ENCODE measurements around the gene HS6ST2. TPM values are rescaled to one million over a fixed set of nuclear protein-coding genes. Genes with fewer than 3 reads are reported as not detected.

HS6ST2 gene
- polyA plus RNA-seq, 1 of the 3 experiments (the other 2 are of a cell fraction), result 0.05 TPM

DNA sequence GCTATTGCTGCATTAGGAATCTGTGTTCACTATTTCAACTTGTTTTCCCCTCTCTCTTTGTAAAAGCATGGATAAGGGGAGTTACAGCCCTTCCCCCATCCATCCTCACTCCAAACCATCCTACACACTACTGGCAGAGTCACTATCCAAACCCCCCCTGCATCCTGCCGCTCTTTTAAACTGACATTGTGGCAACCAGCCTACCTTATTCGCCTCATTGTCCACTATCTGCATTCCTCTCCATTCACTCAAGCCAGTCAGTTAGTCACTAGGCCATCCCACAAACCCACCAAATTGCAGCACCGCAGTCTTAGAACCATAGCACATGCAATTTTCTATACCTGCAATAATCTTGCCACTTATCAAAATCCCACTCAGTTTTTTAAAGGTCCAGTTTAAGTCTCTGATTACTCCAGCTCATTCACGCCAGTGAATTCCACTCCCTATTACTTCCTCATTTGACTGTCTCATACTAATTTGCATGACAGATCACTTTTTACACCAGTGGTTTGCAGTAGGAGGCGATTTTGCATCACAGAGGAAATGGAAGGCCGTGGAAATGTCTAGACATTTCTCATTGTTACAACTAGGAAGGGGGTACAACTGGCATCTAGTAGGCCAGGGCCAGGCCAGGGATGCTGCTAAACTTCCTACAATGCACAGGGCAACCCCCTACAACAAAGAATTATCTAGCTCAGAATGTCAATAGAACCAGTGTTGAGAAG lies 181.8 kb downstream of the HS6ST2 start:
- WGBS (ENCODE audit: low lambda C conversion rate), result 33% methylated on average over 6 of the region's 6 CpGs
- CTCF ChIA-PET, result no interaction called here

DNA sequence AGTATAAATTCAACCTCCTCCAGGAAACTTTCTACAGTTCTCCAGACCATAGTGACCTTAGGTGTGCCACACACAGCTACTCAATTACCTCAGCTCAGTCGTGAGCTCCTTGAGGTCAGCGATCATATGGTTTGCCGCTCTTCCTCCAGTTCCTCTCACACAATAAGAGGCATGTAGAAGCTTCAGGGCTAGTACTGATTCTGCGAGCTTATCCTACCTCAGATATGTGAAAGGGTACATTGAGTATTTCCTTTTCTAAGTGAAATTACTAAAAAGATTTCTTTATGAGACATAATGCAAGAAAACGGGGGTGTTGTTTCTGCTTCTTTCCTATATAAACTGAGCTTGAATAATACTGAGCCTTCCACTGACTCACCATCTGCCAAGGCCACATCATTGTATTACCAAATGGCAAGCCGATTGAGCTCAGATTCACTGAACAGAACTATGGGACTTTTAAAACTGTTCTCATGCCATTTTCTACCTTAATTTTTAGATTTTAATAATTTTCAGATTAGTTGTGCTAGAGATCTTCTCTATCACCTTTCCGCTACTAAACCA lies 183.1 kb downstream of the HS6ST2 start:
- POLR2A ChIA-PET, result no interaction called here

More for the DNA sequence above, 181.8 kb downstream of the HS6ST2 start:
- POLR2A ChIA-PET, result no interaction called here
- H3K9ac ChIP-seq, result no peak overlapping the region
- H3F3A ChIP-seq (replicated peaks; ENCODE audit: insufficient read depth), result no peaks in the 10 kb centered on the region
- H3K36me3 ChIP-seq (replicated peaks in 1 of 2; ENCODE audit: control insufficient read depth in 1 of 2, insufficient read depth in 2 of 2, low read length in 1 of 2), result no peaks in the 10 kb centered on the region
- DNase-seq, result no peak
- H3K4me2 ChIP-seq, result no peak overlapping the region
- TF ChIP-seq MXI1 (IDR thresholded peaks at IDR 0.05; ENCODE audit: low read depth, low read length) (no peak), NRF1 (IDR thresholded peaks at IDR 0.05; ENCODE audit: low read depth, low read length) (no peak), NFIC (IDR thresholded peaks at IDR 0.05; ENCODE audit: borderline replicate concordance) (no peak), RXRA (IDR thresholded peaks at IDR 0.05; ENCODE audit: borderline replicate concordance, low read depth) (no peak), GATA2 (CRISPR knock-in tag; IDR thresholded peaks at IDR 0.05) (no peak)
- H3K9me2 ChIP-seq, result no peaks in the 10 kb centered on the region
- H3K4me3 ChIP-seq (ENCODE audit: low read depth in 2 of 2, low read length in 1 of 2), result no peak overlapping the region
- H3K9me3 ChIP-seq, result no peaks in the 10 kb centered on the region
- no peaks in the 10 kb centered on the region for H3K4me1 ChIP-seq (ENCODE audit: control insufficient read depth in 1 of 2, insufficient read depth in 2 of 2, low read depth in 1 of 2, low read length in 1 of 2)
- no peak overlapping the region for H3K27ac ChIP-seq (ENCODE audit: low read depth in 2 of 2, low read length in 1 of 2)
- H3K27me3 ChIP-seq (ENCODE audit: insufficient read depth), result no peaks in the 10 kb centered on the region; the same call in 1 of the 2 replicates
- no peak overlapping the region for H2AFZ ChIP-seq (ENCODE audit: low read depth)
- H4K20me1 ChIP-seq (ENCODE audit: insufficient read depth), result no peaks in the 10 kb centered on the region
- H3K79me2 ChIP-seq (ENCODE audit: insufficient read depth), result no peaks in the 10 kb centered on the region

More for the DNA sequence above, 183.1 kb downstream of the HS6ST2 start:
- Histone ChIP-seq H3K4me1 (ENCODE audit: control insufficient read depth in 1 of 2, insufficient read depth in 2 of 2, low read depth in 1 of 2, low read length in 1 of 2) (no peaks in the 10 kb centered on the region), H3K4me3 (ENCODE audit: low read depth in 2 of 2, low read length in 1 of 2) (no peak overlapping the region), H4K20me1 (ENCODE audit: insufficient read depth) (no peaks in the 10 kb centered on the region), H3K9me2 (no peaks in the 10 kb centered on the region), H3K27me3 (ENCODE audit: insufficient read depth) (no peaks in the 10 kb centered on the region; the same call in 1 of the 2 replicates), H3K27ac (ENCODE audit: low read depth in 2 of 2, low read length in 1 of 2) (no peak overlapping the region), H2AFZ (ENCODE audit: low read depth) (no peak overlapping the region), H3K9ac (no peak overlapping the region), H3K79me2 (ENCODE audit: insufficient read depth) (no peaks in the 10 kb centered on the region), H3F3A (replicated peaks; ENCODE audit: insufficient read depth) (no peaks in the 10 kb centered on the region), H3K36me3 (replicated peaks in 1 of 2; ENCODE audit: control insufficient read depth in 1 of 2, insufficient read depth in 2 of 2, low read length in 1 of 2) (no peaks in the 10 kb centered on the region), H3K9me3 (no peaks in the 10 kb centered on the region), H3K4me2 (no peak overlapping the region)
- TF ChIP-seq EZH2phosphoT487 (IDR thresholded peaks at IDR 0.05; ENCODE audit: borderline replicate concordance, low read depth) (no peak), MXI1 (IDR thresholded peaks at IDR 0.05; ENCODE audit: low read depth, low read length) (no peak), MEF2A (IDR thresholded peaks at IDR 0.05; ENCODE audit: borderline replicate concordance, low read depth) (no peak), FOSL2 (IDR thresholded peaks at IDR 0.05; ENCODE audit: borderline replicate concordance, low read depth) (no peak), TCF12 (IDR thresholded peaks at IDR 0.05) (no peak), NRF1 (IDR thresholded peaks at IDR 0.05; ENCODE audit: low read depth, low read length) (no peak), RXRA (IDR thresholded peaks at IDR 0.05; ENCODE audit: borderline replicate concordance, low read depth) (no peak), PBX3 (IDR thresholded peaks at IDR 0.05) (no peak), TEAD4 (IDR thresholded peaks at IDR 0.05; ENCODE audit: borderline replicate concordance, insufficient read depth) (no peak), TAF1 (IDR thresholded peaks at IDR 0.05; ENCODE audit: borderline replicate concordance, low read depth, low read length) (no peak), SMC3 (IDR thresholded peaks at IDR 0.05; ENCODE audit: low read depth, low read length) (no peak), GATA2 (CRISPR knock-in tag; IDR thresholded peaks at IDR 0.05) (no peak)
- no peak for DNase-seq
- CTCF ChIA-PET, result interaction anchor here (0.8 to 1.1 kb wide), 2 partner anchors 18 to 27 kb away, joined by 3 read pairs; no protein-coding TSS in a partner anchor
- WGBS (ENCODE audit: low lambda C conversion rate), result 27% methylated on average over 7 of the region's 7 CpGs

Data from SK-N-SH (cell line).